ENCODE data around the gene IKZF1. TPM values are rescaled to one million over a fixed set of nuclear protein-coding genes. Genes with fewer than 3 reads are reported as not detected.

Gene IKZF1
- total and polyA plus RNA-seq, 8 donors = 0.70 to 8.1 (median 1.4) TPM

- ATAC-seq = no peak
- intact Hi-C loops (cut with DNase I) = no loop called here
- H3K27me3 ChIP-seq = peaks cover 0 to 7% (median 2%) of the 10 kb centered on the region in 4 donors
- H3K9me3 ChIP-seq = no peaks in the 10 kb centered on the region
- FAIRE-seq = no peak
- WGBS, 2 donors = 63 to 74% methylated on average over 17 of the region's 17 CpGs
- TF ChIP-seq CTCF (IDR thresholded peaks at IDR 0.05) = no peak
- no peak overlapping the region for H3K27ac ChIP-seq
- H3K4me1 ChIP-seq = no peaks in the 10 kb centered on the region
- no peak for DNase-seq
- H3K36me3 ChIP-seq = no peaks in the 10 kb centered on the region
- H3K4me3 ChIP-seq = no peak overlapping the region
Observed at GRCh38 chr7:50317697-50318669, 13.5 kb downstream of the IKZF1 start.

GRCh38 chr7:50321487-50322067 is 17.1 kb downstream of the IKZF1 start:
- Histone ChIP-seq H3K4me3 (no peak overlapping the region), H3K27me3 (peaks cover 0 to 4% (median 0%) of the 10 kb centered on the region in 4 donors), H3K4me1 (no peaks in the 10 kb centered on the region), H3K27ac (no peak overlapping the region), H3K36me3 (no peaks in the 10 kb centered on the region), H3K9me3 (no peaks in the 10 kb centered on the region)
- intact Hi-C loops (cut with DNase I) = no loop called here
- DNase-seq (no peak), FAIRE-seq (no peak), ATAC-seq (no peak)
- no peak for TF ChIP-seq CTCF (IDR thresholded peaks at IDR 0.05)
- 53 to 54% methylated on average over 6 of the region's 6 CpGs for WGBS, 2 donors

- WGBS, 2 donors = 45 to 56% methylated on average over 3 of the region's 3 CpGs
Observed at GRCh38 chr7:50324113-50324512, 19.6 kb downstream of the IKZF1 start.

GRCh38 chr7:50327443-50327842 is 22.9 kb downstream of the IKZF1 start:
- Histone ChIP-seq H3K4me1 (no peaks in the 10 kb centered on the region), H3K9me3 (no peaks in the 10 kb centered on the region), H3K27ac (no peak overlapping the region), H3K4me3 (no peak overlapping the region), H3K36me3 (no peaks in the 10 kb centered on the region), H3K27me3 (peaks cover 0 to 7% (median 0%) of the 10 kb centered on the region in 4 donors)
- FAIRE-seq = no peak
- no peak for TF ChIP-seq CTCF (IDR thresholded peaks at IDR 0.05)
- intact Hi-C loops (cut with DNase I) = no loop called here
- WGBS, 2 donors = 74 to 81% methylated on average over 10 of the region's 10 CpGs
- ATAC-seq = no peak
- DNase-seq = no peak

More at GRCh38 chr7:50324113-50324512, 19.6 kb downstream of the IKZF1 start:
- TF ChIP-seq CTCF (IDR thresholded peaks at IDR 0.05) = no peak
- Histone ChIP-seq H3K4me3 (no peak overlapping the region), H3K36me3 (no peaks in the 10 kb centered on the region), H3K4me1 (no peaks in the 10 kb centered on the region), H3K27ac (no peak overlapping the region), H3K9me3 (no peaks in the 10 kb centered on the region), H3K27me3 (peaks cover 0 to 7% (median 2%) of the 10 kb centered on the region in 4 donors)
- FAIRE-seq (no peak), ATAC-seq (no peak), DNase-seq (no peak)
- intact Hi-C loops (cut with DNase I) = no loop called here
